ENCODE measurements around the gene FAM83F.

FAM83F gene

DNA sequence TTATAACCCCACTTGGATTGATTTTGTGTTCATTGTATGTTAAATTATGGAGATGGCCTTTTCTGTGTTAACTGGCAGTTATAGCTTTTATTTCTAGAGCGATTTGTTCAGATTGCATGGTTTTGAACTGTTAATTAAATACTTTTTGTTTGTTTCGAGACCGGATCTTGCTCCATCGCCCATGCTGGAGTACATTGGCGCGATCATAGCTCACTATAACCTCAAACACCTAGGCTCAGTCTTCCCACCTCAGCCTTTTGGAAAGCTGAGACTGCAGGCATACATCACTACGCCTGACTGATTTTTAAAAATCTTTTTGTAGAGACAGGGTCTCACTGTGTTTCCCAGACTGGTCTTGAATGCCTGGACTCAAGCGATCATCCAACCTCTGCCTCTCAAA is 77.0 kb downstream of the FAM83F start:
- no peak for DNase-seq

GRCh38 chr22:40076702-40077645 is 82.2 kb downstream of the FAM83F start:
- DNase-seq: no peak

DNA sequence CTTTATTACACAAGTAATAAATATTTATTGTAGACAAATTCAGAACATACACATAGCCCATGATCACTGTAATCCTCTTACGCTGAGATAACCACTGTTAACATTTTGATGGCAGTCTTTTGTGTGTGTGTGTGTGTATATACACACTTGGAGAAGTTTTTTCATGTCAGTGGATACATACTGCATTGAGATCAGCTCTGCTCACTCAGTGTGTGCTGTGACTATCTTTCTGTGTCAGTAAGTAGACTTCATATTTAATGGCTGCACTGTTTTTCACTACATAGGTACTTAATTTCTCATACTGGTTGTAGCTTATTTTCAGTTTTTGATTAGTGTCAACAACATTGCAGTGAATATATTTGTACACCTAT is 82.9 kb downstream of the FAM83F start:
- DNase-seq: no peak

DNA sequence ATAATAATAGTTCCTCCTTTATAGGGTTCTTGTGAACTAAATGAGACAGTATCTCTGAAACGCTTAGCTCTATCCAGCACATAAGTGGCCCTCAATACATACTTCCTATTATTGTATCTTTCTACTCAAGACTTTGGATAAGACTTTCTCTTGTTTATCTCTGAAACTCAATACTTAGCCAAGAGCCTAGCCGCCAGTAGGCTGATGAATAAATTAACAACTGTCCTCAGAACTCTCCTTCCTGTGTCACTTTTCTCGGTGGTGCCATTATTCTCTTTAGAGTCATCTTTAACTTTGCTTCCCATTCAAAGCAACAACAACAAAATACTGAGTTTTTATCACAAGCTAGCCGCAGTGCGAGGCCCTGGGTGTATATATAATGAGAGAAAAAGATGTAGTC is 86.9 kb downstream of the FAM83F start:
- DNase-seq: no peak

- no peak for DNase-seq
Measured at GRCh38 chr22:40082184-40082583, 87.4 kb downstream of the FAM83F start.

DNA sequence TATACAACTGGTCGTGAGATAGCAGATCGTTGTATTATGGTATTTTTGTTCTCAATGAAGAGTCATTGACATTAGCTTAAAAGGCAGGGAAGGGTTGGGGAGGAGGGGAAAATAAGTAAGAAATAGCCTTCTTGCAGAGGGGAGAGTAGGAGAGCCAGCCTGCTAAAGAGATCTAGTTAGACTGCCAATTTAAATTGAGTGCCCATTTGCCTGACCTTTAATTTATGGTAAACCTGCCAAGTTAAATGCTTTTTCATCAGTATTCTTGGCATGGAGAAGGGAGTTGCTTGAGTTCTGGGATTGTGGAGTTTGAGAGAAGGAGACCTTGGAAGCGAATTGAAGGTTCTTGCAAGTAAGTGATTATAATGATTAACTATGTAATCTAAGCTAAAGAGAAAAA is 89.0 kb downstream of the FAM83F start:
- no peak for DNase-seq

DNA sequence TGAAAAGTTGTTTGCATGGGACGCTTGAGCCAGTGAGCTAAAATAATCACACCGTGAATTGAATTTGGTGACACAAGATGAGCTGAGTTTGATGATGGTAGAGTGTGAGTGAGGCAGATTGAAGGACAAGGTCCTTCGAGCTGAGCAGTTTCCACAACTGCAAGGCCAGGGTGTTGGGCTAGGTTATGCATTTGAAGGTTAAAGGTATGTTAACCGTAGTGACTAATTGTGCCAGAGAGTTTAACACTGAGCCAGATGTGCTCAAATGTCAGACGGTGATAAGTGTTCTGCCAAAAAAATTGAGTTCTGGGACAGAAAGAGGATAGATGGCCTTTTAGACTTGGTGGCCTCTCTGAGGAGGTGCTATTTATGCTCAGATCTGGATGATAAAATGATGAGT is 89.5 kb downstream of the FAM83F start:
- DNase-seq: no peak

DNA sequence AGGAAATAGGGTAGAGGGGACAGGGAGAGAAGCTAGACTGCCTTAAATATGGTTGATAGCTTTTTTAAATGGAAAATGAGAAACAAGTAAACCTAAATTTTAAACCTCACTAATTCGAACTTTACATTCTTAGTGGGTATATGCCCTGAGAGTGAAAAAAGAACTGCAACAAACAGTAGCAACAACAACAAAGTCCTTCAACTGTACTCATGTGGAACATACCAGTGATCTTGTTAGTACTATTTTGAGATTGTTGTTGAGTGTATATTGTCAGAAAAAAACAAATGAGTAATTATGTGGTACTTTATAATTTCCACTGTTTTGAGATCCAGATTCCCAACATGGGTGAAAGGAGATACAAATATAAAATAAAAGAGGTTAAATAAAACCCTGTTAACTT is 94.1 kb downstream of the FAM83F start:
- no peak for DNase-seq

Data from DMS79 treated with DMSO at 0.1 percent for 48 hours (cell line).